ENCODE results near the gene MCMBP. TPM values are rescaled to one million over a fixed set of nuclear protein-coding genes. Genes with fewer than 3 reads are reported as not detected.
"Not testable (repeated sequence)": the region's sequence is repeated elsewhere in the genome, so short reads cannot be mapped to it uniquely, and the experiment has no call there.

MCMBP gene
- total RNA-seq, 1 donor from 2014 or later: 26.5 TPM

DNA sequence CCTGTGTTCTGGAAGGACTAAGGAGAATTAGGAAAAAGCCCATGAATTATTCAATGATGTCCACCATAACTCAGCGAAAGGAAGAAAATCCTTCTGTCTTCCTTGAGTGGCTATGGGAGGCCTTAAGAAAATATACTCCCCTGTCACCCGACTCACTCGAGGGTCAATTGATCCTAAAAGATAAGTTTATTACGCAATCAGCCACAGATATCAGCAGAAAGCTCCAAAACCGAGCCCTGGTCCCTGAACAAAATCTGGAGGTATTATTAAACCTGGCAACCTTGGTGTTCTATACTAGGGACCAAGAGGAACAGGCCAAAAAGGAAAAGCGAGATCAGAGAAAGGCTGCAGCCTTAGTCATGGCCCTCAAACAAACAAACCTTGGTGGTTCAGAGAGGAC, 13.4 kb upstream of the MCMBP start:
- intact Hi-C loops (cut with DNase I); DNase-seq; ATAC-seq (ENCODE audit: poor library complexity): not testable (repeated sequence)

DNA sequence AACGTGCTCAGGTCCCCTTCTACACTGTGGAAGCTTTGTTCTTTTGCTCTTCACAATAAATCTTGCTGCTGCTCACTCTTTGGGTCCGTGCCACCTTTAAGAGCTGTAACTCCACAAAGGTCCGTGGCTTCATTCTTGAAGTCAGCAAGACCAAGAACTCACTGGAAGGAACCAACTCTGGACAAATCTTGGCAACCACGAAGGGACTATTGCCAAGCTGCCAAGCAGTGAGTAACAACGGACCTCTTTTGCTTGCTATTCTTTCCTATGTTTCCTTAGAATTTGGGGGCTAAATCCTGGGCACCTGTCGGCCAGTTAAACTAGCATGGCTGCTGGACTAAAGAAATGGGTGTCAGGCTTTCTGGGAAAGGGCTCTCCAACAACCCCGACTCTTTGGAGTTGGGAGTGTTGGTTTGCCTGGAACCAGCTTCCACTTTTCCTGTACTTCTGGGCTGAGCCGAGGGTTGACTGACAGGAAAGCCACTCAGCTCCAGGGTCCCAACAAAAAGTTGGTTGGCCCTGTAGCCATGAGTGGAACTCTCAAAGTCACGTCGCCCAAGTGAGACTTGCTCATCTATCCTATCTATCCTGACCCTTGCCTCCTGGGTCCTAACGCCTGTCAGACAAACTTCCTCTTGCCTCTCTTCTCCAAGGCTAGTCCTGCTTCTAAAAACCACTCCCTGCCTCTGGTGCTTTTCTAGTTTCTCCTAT, 11.4 kb upstream of the MCMBP start:
- DNase-seq; intact Hi-C loops (cut with DNase I); ATAC-seq (ENCODE audit: poor library complexity): not testable (repeated sequence)

DNA sequence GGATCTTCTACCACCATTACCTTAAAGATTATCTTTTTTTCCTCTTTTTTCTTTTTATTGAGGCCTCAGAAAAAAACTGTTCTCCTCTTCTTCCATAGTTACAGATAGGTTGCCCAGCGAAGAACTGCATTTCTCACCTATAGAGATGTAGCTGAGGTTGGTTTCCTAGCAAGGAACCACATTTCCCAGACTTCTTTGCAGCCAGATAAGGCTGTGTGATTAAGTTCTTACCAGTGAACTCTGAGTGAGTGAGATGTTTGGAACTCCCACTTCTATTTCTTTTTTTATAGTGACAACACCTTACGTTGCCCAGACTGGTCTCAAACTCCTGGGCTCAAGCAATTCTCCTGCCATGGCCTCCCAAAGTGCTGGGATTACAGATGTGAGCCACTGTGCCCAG, 5.9 kb upstream of the MCMBP start:
- no peak for DNase-seq
- ATAC-seq (ENCODE audit: poor library complexity): no peak
- intact Hi-C loops (cut with DNase I): loop anchor here (10.0 kb wide), 1 partner anchor 284 kb away; the partner anchor contains the start of gene TIAL1

DNA sequence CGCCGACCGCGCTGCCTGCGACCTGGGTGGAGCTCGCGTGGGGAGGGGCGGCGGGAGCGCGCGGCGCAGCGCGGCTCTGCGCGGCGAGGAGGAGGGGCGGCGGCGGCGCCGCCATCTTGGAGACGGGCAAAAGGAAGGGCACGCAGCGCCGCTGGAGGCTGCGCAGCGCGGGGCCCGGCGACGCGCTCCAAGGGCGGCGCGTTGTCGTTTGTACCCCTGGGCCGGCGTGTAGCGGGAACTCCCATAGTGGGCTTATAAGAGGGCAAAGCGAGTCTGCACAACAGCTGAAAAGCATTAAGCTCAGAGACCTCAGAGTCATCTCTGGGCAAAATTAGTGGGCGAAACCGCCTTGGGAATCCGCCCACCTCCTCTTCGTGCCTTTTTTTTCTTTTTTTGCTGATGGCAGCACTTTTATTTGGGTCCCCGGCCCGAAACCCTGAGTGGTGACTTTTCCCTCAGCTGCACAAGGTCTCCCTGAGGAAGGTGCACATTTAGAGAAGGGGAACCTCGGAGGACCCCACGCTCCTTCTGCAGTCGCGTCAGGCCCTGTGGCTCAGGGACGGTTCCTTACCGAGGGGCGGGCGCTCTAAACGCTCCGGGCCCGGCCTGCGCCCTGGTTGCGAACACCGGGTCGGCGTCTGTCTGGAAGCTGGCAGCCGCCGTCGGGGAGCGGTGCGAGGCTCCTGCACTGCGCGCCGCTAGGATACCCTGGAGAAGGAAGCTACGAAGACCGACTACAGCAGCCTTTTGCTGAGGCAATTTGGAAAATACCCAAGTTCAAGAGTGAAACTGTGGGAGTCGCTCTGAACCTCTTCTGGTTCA, 428 bp upstream of the MCMBP start:
- DNase-seq: peak; percentile 94
- intact Hi-C loops (cut with DNase I): loop anchor here (10.0 kb wide), 1 partner anchor 278 kb away; the partner anchor contains the start of gene TIAL1
- peak; percentile 99 for ATAC-seq (ENCODE audit: poor library complexity)

DNA sequence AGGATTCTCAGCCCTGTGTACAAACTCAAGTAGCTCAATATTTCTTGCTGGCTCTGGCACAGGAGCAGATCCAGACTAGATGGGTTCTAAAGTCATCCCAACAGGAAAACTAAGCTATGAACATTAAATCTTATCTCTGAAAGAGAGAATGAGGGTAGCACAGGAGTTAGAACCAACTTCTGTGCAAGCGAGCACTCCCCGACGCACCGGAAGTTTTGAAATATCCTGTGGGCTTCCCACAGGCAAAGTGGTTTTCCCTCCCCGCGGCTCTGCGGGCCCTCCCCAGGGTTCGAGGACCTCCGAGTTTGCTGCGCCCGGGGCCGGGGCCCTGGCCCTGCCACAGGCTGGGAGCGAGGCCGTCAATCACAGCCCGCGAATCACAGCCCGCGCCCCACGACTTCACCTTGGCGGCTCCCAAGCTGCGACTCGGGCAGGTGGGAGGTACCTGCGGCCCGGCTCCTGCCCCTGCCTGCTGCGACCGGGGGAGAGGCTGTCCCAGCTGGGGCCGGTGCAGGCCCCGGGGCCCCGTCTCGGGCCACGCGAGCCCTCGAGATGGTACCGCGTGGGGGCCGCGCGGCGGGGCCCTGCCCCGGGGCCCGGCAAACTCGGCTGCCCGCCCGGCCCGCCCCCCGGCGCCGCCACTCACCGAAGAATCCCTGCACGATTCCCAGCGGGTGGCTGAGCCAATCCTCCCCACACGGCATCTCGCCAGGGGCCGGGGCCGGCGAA, 598 bp downstream of the MCMBP start:
- ATAC-seq (ENCODE audit: poor library complexity) (peak; percentile 7), DNase-seq (peak; percentile 69)
- intact Hi-C loops (cut with DNase I): loop anchor here (10.0 kb wide), 1 partner anchor 277 kb away; the partner anchor contains the start of gene TIAL1

GRCh38 chr10:119869398-119869797, 3.2 kb downstream of the MCMBP start:
- DNase-seq; intact Hi-C loops (cut with DNase I); ATAC-seq (ENCODE audit: poor library complexity): not testable (repeated sequence)

- intact Hi-C loops (cut with DNase I): no loop called here
- DNase-seq: no peak
- no peak for ATAC-seq (ENCODE audit: poor library complexity)
Measured at GRCh38 chr10:119867317-119867716, 5.3 kb downstream of the MCMBP start.

DNA sequence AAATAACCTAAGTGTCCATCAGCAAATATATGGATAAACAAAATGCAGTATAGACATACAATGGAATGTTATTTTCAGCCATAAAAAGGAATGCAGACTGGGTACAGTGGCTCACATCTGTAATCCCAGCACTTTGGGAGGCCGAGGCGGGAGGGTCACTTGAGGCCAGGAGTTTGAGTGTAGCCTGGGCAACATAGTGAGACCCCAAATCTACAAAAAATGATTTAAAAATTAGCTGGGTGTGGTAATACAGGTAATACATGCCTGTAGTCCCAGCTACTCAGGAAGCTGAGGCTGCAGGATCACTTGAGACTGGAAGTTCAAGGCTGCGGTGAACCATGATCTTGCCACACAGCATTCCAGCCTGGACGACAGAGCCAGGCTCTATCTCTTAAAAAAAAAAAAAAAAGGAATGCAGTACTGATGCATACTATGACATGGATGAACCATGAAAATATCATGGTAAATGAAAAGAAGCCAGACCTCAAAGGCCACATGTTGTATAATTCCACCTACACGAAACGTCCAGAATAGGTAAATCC, 6.9 kb downstream of the MCMBP start:
- no peak for ATAC-seq (ENCODE audit: poor library complexity)
- intact Hi-C loops (cut with DNase I): no loop called here
- no peak for DNase-seq

DNA sequence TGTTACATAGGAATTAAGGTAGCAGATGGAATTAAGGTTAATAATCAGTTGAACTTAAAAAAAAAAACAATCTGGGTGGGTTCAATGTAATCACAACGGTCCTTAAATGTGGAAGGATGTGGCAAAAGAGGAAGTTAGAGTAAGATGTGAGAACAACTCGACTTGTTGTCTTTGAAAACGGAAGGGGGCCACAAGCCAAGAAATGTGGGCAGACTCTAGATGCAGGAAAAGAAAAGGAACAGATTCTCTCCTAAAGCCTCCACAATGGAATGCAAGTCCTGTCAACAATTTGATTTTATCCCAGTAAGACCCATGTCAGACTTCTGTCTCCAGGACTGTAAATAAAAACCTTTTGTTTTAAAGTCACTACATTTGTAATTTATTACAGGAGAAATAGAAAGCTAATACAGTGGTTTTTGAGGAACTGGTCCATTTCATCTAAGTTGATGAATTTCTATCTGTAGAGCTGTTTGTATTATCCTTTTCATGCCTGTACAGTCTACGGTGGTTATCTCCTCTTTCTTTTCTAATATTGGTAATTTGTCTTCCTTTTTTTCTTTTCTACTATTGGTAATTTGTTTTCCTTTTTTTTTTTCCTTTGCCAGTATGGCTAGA, 8.6 kb downstream of the MCMBP start:
- intact Hi-C loops (cut with DNase I): loop anchor here (5.0 kb wide), 1 partner anchor 177 kb away; no protein-coding TSS in a partner anchor
- no peak for ATAC-seq (ENCODE audit: poor library complexity)
- DNase-seq: no peak

DNA sequence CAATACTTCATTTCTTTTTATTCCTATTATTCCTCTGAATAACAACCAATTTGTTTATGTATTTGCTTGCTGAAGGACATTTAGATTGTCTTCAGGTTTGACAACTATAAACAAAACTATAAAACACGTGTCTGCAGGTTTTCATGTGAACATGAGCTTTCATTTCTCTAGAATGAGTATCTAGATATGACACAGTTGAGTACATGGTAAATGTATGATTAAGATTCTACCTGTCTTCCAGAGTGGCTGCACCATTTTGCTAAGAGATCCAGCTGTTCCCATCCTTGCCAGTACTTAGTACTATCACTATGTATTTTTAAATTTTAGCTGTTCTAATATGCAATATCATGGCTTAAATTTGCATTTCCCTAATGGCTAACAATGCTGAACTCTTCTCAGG, 10.1 kb downstream of the MCMBP start:
- intact Hi-C loops (cut with DNase I): loop anchor here (5.0 kb wide), 1 partner anchor 175 kb away; no protein-coding TSS in a partner anchor
- ATAC-seq (ENCODE audit: poor library complexity) (no peak), DNase-seq (no peak)

DNA sequence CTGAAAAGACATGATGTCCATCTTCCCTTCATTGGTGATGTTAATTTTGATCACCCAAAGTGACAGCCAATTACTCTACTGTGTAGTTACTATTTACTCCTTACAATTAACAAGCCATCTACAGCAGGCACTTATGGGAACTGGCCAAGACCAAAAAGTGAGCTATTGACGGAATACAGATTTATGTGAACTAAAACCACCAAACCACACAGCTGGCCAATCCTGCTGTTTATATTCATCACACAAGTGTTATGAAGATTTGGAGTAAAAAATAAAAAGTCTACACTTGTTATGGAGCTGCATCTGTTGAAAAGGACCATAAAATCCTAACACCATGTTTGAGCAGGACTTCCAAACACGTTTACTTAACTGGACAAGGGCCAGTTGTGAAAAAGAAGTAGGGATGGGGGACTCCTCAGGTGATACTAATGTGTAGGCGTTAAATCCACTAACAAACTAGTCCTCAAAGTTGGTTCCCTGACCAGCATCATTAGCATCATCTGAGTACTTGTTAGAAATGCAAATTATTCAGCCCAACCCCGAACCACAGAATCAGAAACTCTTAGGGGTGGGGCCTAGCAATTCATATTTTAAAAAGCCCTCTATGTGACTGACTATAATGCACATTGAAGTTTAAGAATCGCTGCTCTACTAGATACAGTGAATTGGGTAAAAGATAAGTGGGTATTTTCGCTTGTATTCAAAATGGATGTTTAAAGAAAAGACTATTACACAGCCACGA, 11.6 kb downstream of the MCMBP start:
- ATAC-seq (ENCODE audit: poor library complexity) (no peak), DNase-seq (no peak)
- intact Hi-C loops (cut with DNase I): loop anchor here (5.0 kb wide), 1 partner anchor 174 kb away; no protein-coding TSS in a partner anchor

- intact Hi-C loops (cut with DNase I): loop anchor here (5.0 to 10.0 kb wide), 2 partner anchors 105 to 172 kb away; no protein-coding TSS in a partner anchor
- DNase-seq (no peak), ATAC-seq (ENCODE audit: poor library complexity) (no peak)
Measured at GRCh38 chr10:119859420-119860258, 13.0 kb downstream of the MCMBP start.

GRCh38 chr10:119858063-119858462, 14.6 kb downstream of the MCMBP start:
- DNase-seq (no peak), ATAC-seq (ENCODE audit: poor library complexity) (no peak)
- intact Hi-C loops (cut with DNase I): loop anchor here (10.0 kb wide), 1 partner anchor 103 kb away; no protein-coding TSS in a partner anchor

DNA sequence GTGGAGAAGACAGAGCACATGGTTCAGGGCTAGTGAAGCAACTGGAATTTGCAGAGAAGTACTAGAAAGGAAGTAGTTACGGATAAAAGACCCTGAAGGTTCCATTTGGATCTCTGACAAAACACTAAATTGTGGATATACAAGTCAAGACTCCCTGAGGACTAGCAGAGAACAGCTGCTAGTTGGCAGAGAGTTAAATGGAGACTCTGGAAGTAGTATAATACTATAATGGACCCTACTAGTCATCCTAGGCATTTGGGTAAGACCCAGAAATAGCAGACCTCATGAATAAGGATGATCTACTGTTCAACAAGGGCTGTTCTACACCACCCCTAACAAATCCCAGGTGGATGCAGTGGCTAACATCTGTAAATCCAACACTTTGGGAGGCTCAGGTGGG, 19.1 kb downstream of the MCMBP start:
- ATAC-seq (ENCODE audit: poor library complexity) (no peak), DNase-seq (no peak)
- intact Hi-C loops (cut with DNase I): loop anchor here (10.0 kb wide), 1 partner anchor 99 kb away; no protein-coding TSS in a partner anchor

DNA sequence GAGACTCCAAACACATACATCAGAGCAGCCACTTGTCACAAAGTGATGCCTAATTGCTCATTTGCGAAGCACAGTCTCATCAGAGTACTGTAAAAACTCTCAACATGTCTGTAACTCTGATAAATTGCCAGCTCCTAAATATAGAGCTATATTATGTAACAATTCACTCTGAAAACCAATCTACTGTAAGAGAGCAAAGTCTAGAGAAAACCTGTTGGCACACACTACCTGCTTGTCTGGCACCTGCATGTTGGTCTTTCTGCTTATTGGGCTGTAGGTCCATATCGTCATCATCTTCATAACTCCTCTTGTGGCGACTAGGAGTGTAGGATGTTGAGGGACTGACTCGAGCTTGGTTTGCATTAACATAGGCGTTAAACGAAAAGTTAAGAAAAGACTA, 19.8 kb downstream of the MCMBP start:
- ATAC-seq (ENCODE audit: poor library complexity): peak; percentile 22
- intact Hi-C loops (cut with DNase I): loop anchor here (10.0 kb wide), 1 partner anchor 98 kb away; no protein-coding TSS in a partner anchor
- DNase-seq: no peak

DNA sequence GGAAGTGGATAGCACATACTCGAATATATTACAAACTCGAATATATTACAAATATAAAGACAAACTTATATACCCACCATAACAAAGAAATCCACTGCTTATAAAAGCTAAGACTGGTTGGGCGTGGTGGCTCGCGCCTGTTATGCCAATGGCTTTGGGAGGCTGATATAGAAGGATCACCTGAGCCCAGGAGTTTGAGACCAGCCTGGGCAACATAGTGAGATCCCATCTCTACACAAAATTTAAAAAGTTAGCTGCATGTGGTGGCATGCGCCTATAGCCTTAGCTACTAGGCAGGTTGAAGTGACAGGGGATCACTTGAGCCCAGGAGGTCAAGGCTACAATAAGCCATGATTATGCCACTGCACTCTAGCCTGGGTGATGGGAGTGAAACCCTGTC, 20.4 kb downstream of the MCMBP start:
- ATAC-seq (ENCODE audit: poor library complexity): no peak
- no peak for DNase-seq
- intact Hi-C loops (cut with DNase I): loop anchor here (10.0 kb wide), 1 partner anchor 97 kb away; no protein-coding TSS in a partner anchor

Measured in Right ventricle myocardium superior (tissue), 1 donor.